BJ (cell line): ENCODE data around the gene PNKP. TPM values are rescaled to one million over a fixed set of nuclear protein-coding genes. Genes with fewer than 3 reads are reported as not detected.

Source experiments
- CTCF ChIA-PET: fragments of 350-600 bp; formaldehyde crosslinking; extraction: SDS; loops from one replicate; lab custom pipeline; 2021; ENCODE audit warnings: antibody characterized with exemption, inconsistent platforms; lab: Yijun Ruan, JAX
- POLR2A ChIA-PET: fragments of 300-600 bp; sonication (Branson Sonifier 250); formaldehyde crosslinking; extraction: SDS; loops from one replicate; lab custom pipeline; 2021; ENCODE audit warnings: antibody characterized with exemption; lab: Charles Lee
- DNase-seq: peaks from one replicate; pipeline ENCODE4 v3.0.0-alpha.2; 2011; ENCODE audit warnings: low read depth
- H3K27me3 ChIP-seq: 2 replicates; pipeline ENCODE4 v1.6.0; 2011; ENCODE audit warnings: low read length; ENCODE audit not compliant: control insufficient read depth, insufficient read depth
- H3K36me3 ChIP-seq: 2 replicates; pipeline ENCODE4 v1.5.1; 2011; ENCODE audit warnings: low read length; ENCODE audit not compliant: control insufficient read depth, insufficient read depth
- H3K4me3 ChIP-seq: 2 replicates; pipeline ENCODE4 v1.5.1; 2011; ENCODE audit warnings: low read depth, mild to moderate bottlenecking, control low read depth, low read length
- polyA plus RNA-seq: library from polyadenylated mRNA; depleted of rRNA; stranded (reverse); fragments of >200 nt; gene quantifications from 2 replicates; pipeline ENCODE4 v1.2.3, GENCODE V29; 2011
- TF ChIP-seq, protein P1 (sequence below): IDR thresholded peaks from 2 replicates; pipeline ENCODE4 v1.5.1; 2011; ENCODE audit warnings: low read depth, mild to moderate bottlenecking, control low read depth, inconsistent platforms, low read length, moderate library complexity; ENCODE audit not compliant: insufficient read depth

The PNKP gene
- polyA plus RNA-seq, 1 experiment = 28.9 TPM

DNA sequence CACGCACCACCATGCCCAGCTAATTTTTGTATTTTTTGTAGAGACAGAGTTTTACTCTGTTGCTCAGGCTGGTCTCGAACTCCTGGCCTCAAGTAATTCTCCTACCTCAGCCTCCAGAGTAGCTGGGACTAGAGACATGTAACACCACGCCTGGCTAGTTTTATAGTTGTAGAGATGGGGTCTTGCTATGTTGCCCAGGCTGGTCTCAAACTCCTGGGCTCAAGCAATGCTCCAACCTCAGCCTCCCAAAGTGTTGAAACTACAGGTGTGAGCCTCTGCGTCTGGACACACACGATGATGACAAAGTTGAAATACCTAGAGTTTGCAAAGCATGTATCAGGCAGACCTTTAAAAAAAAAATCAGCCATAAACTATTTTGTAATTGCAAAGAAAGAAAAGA, 21.0 kb downstream of the PNKP start:
- H3K27me3 ChIP-seq = no peaks in the 10 kb centered on the region
- TF ChIP-seq, protein P1, sequence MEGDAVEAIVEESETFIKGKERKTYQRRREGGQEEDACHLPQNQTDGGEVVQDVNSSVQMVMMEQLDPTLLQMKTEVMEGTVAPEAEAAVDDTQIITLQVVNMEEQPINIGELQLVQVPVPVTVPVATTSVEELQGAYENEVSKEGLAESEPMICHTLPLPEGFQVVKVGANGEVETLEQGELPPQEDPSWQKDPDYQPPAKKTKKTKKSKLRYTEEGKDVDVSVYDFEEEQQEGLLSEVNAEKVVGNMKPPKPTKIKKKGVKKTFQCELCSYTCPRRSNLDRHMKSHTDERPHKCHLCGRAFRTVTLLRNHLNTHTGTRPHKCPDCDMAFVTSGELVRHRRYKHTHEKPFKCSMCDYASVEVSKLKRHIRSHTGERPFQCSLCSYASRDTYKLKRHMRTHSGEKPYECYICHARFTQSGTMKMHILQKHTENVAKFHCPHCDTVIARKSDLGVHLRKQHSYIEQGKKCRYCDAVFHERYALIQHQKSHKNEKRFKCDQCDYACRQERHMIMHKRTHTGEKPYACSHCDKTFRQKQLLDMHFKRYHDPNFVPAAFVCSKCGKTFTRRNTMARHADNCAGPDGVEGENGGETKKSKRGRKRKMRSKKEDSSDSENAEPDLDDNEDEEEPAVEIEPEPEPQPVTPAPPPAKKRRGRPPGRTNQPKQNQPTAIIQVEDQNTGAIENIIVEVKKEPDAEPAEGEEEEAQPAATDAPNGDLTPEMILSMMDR = no peak
- DNase-seq = no peak
- ChIA-PET CTCF (interaction anchor here (0.7 kb wide), 1 partner anchor 856 kb away, joined by 3 read pairs; no protein-coding TSS in a partner anchor), POLR2A (no interaction called here)
- no peaks in the 10 kb centered on the region for H3K36me3 ChIP-seq
- H3K4me3 ChIP-seq = no peak overlapping the region

DNA sequence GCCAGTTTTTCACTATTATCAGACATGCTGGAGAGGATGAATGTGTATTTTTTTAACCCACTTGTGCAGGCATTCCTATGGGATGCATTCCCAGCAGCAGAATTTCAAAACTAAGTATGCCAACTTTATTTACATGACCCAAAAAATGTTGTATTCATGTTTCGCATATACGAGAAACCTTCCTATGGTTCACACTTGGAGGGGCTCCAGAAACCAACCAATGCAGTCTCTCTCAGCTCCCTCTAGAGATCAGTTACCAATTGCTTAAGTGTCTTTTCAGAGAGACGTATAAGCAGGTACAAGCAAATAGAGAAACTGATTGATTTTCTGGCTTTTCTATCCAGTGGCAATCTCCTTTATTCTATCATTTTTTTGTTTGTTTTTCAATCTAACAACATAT, 22.0 kb downstream of the PNKP start:
- Histone ChIP-seq H3K36me3 (0 out of 2 replicates have a peak, but pooled peaks cover 4% of the 10 kb centered on the region), H3K4me3 (no peak overlapping the region), H3K27me3 (no peaks in the 10 kb centered on the region)
- no peak for DNase-seq
- POLR2A ChIA-PET = no interaction called here
- TF ChIP-seq, protein P1 = 0 out of 2 replicates have a peak, but pooled peaks have one; percentile 3
- CTCF ChIA-PET = no interaction called here

DNA sequence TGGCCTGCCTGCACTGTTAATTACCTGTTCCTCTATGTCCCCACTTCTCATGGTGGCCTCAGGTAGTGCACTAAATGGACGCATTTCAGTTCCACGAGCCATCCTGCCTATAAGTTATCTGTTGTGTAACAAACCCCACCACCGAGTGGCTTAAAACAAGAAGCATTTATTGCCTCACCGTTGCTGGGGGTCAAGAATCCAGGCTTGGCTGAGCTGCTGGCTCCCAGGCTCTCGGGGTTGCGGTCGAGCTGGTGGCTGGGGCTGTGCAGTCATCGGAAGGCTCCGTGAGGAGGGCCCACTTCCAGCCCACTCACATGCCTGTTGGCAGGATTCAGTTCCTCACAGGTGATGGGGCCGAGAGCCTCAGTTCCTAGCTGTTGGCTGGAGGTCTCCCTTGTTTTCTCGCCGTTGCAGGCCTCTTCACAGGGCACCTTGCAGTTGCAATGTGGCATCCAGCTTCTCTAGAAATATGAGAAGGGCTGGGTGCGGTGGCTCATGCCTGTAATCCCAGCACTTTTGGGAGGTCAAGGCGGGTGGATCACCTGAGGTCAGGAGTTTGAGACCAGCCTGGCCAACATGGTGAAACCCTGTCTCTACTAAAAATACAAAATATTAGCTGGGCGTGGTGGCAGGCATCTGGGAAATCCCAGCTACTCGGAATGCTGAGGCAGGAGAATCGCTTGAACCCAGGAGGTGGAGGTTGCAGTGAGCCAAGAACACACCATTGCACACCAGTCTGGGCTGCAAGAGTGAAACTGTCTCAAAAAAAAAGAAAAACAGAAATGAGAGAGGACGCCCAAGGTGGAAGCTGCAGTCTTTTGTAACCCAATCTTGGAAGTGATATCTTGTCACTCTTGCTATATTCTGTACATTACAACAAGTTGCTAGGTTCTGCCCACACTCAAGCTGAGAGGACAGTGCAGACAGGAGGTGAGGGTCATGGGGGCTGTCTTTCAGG, 23.0 kb downstream of the PNKP start:
- CTCF ChIA-PET = no interaction called here
- H3K36me3 ChIP-seq = peaks cover 4% of the 10 kb centered on the region; the same call in 1 of the 2 replicates
- DNase-seq = no peak
- H3K27me3 ChIP-seq = no peaks in the 10 kb centered on the region
- POLR2A ChIA-PET = interaction anchor here (0.7 kb wide), 1 partner anchor 157 kb away, joined by 5 read pairs; no protein-coding TSS in a partner anchor
- TF ChIP-seq, protein P1 = no peak
- no peak overlapping the region for H3K4me3 ChIP-seq

DNA sequence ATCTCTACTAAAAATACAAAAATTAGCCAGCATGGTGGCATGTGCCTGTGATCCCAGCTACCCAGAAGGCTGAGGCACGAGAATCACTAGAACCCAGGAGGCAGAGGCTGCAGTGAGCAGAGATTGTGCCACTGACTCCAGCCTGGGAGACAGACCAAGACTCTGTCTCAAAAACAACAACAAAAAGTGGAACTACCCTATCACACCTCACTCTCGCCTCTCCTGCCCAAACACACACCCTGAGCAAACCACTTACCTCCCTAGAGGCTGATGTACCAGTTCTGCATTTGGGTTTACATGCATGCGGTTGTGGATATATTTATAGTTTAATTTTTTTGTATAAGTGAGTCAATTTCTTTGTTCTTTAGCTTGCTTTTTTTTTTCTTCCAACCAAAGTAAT, 24.1 kb downstream of the PNKP start:
- H3K27me3 ChIP-seq = no peaks in the 10 kb centered on the region
- TF ChIP-seq, protein P1 = no peak
- H3K4me3 ChIP-seq = no peak overlapping the region
- DNase-seq = no peak
- ChIA-PET POLR2A (interaction anchor here (0.7 kb wide), 1 partner anchor 158 kb away, joined by 5 read pairs; no protein-coding TSS in a partner anchor), CTCF (no interaction called here)
- peaks cover 7% of the 10 kb centered on the region for H3K36me3 ChIP-seq

DNA sequence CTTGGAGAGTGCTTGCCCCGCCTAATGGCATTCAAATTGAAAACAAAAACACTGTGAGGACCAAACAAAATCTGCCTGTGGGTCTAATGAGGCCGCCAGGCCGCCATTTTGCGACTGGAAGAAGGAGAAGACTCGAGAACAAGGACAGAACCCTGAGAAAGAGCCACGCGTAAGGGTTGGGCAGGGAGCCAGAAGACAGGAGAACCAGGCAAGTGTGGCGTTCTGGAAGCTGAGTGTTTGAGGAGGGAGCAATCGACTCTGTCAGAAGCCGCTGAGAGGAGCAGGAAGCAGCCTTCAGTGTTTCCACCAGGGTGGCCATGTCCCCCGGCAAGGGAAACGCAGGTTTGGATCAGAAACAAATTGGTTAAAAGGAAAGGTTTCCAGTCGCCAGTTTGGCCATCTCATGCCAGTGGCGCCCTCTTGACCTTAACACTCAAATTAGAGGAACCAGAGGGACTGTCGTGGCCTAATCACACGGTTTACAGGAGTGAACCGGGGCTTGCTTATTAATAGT, 26.6 kb downstream of the PNKP start:
- CTCF ChIA-PET = no interaction called here
- TF ChIP-seq, protein P1 = no peak
- peaks cover 21% of the 10 kb centered on the region for H3K36me3 ChIP-seq
- no peak for DNase-seq
- POLR2A ChIA-PET = no interaction called here
- H3K27me3 ChIP-seq = no peaks in the 10 kb centered on the region
- H3K4me3 ChIP-seq = no peak overlapping the region
